GM23248 (cell line): ENCODE results near the gene SPTBN4.
"Not testable (repeated sequence)": the region's sequence is repeated elsewhere in the genome, so short reads cannot be mapped to it uniquely, and the experiment has no call there.

Experiments
- EZH2 ChIP-seq: fragments of 200-600 bp; sonication (generic); IDR thresholded peaks from 2 replicates; pipeline ENCODE4 v1.6.1; 2018; ENCODE audit warnings: antibody characterized with exemption, mild to moderate bottlenecking; ENCODE audit not compliant: insufficient read depth, poor library complexity, severe bottlenecking
- EZH2phosphoT487 ChIP-seq: fragments of 200-600 bp; sonication (generic); IDR thresholded peaks from 2 replicates; pipeline ENCODE4 v1.6.1; 2018; ENCODE audit warnings: antibody characterized with exemption, moderate library complexity, mild to moderate bottlenecking, low read depth; ENCODE audit not compliant: insufficient read depth

DNA sequence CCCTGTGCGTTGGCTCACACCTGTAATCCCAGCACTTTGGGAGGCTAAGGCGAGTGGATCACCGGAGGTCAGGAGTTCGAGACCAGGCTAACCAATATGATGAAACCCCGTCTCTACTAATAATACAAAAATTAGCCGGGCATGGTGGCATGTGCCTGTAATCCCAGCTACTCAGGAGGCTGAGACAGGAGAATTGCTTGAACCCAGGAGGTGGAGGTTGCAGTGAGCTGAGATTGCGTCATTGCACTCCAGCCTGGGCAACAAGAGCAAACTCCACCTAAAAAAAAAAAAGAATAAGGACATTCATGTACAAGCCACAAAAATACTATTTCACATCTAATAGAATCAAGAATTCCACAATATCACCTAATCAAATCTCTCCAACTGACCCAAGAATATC, 38.6 kb upstream of the SPTBN4 start:
- TF ChIP-seq EZH2phosphoT487, EZH2: not testable (repeated sequence)
